Smooth muscle cell (in vitro differentiated cells): ENCODE results near the gene C1orf216. TPM values are rescaled to one million over a fixed set of nuclear protein-coding genes. Genes with fewer than 3 reads are reported as not detected.

Experiments
- DNase-seq: peaks from one replicate; lab custom pipeline; 2025; ENCODE audit not compliant: unreplicated experiment; lab: John Stamatoyannopoulos, UW
- H2AFZ ChIP-seq: fragments of 200-600 bp; sonication (generic); 2 replicates; pipeline ENCODE4 v1.6.0; 2016; ENCODE audit warnings: antibody characterized with exemption, low read depth, mild to moderate bottlenecking
- H3F3A ChIP-seq: fragments of 200-600 bp; sonication (generic); 2 replicates; pipeline ENCODE4 v1.6.0; 2017; ENCODE audit warnings: antibody characterized with exemption, low read depth
- H3K27ac ChIP-seq: fragments of 200-600 bp; sonication (generic); 2 replicates; pipeline ENCODE4 v1.5.1; 2016; ENCODE audit warnings: low read depth, mild to moderate bottlenecking
- H3K27me3 ChIP-seq: fragments of 200-600 bp; sonication (generic); 2 replicates; pipeline ENCODE4 v1.6.1; 2016; ENCODE audit warnings: low read depth, mild to moderate bottlenecking
- H3K36me3 ChIP-seq: fragments of 200-600 bp; sonication (generic); 2 replicates; pipeline ENCODE4 v1.5.1; 2016; ENCODE audit warnings: low read depth
- H3K4me1 ChIP-seq: fragments of 200-600 bp; sonication (generic); 2 replicates; pipeline ENCODE4 v1.5.1; 2016; ENCODE audit warnings: low read depth
- H3K4me2 ChIP-seq: fragments of 200-600 bp; sonication (generic); 2 replicates; pipeline ENCODE4 v1.6.0; 2016; ENCODE audit warnings: mild to moderate bottlenecking
- H3K4me3 ChIP-seq: fragments of 200-600 bp; sonication (generic); 2 replicates; pipeline ENCODE4 v1.5.1; 2016; ENCODE audit warnings: mild to moderate bottlenecking
- H3K79me2 ChIP-seq: fragments of 200-600 bp; sonication (generic); 2 replicates; pipeline ENCODE4 v1.6.0; 2016; ENCODE audit warnings: low read depth, mild to moderate bottlenecking
- H3K9ac ChIP-seq: fragments of 200-600 bp; sonication (generic); 2 replicates; pipeline ENCODE4 v1.6.0; 2016; ENCODE audit warnings: low read depth
- H3K9me3 ChIP-seq: fragments of 200-600 bp; sonication (generic); replicated peaks from 2 replicates; pipeline ENCODE4 v1.5.1; 2016; ENCODE audit warnings: low read depth
- H4K20me1 ChIP-seq: fragments of 200-600 bp; sonication (generic); 2 replicates; pipeline ENCODE4 v1.6.0; 2016; ENCODE audit warnings: low read depth
- whole genome bisulfite sequencing: methylation state at CpG from one replicate; pipeline ENCODE4 v1.1.7; 2016; ENCODE audit warnings: low lambda C conversion rate; 5-methylcytosine and 5-hydroxymethylcytosine counted together
- polyA plus RNA-seq: library from polyadenylated mRNA; unstranded; fragments of >200 nt; fragmentation: Nextera tagmentation; extraction: Ambion mirVana; gene quantifications from 2 replicates; pipeline ENCODE4 v1.2.1, GENCODE V29; 2016
- total RNA-seq: library from RNA; depleted of rRNA; stranded (reverse); fragments of >200 nt; gene quantifications from 2 replicates; pipeline ENCODE4 v1.2.3, GENCODE V29; 2014
- TF ChIP-seq, protein P1 (sequence below): fragments of 200-600 bp; sonication (generic); IDR thresholded peaks from 2 replicates; pipeline ENCODE4 v1.5.1; 2017; ENCODE audit warnings: borderline replicate concordance, mild to moderate bottlenecking, antibody characterized with exemption; ENCODE audit not compliant: insufficient read depth, poor library complexity, severe bottlenecking

The C1orf216 gene
- total and polyA plus RNA-seq, 2 experiments from 2014 or later = 7.5 to 9.4 TPM

DNA sequence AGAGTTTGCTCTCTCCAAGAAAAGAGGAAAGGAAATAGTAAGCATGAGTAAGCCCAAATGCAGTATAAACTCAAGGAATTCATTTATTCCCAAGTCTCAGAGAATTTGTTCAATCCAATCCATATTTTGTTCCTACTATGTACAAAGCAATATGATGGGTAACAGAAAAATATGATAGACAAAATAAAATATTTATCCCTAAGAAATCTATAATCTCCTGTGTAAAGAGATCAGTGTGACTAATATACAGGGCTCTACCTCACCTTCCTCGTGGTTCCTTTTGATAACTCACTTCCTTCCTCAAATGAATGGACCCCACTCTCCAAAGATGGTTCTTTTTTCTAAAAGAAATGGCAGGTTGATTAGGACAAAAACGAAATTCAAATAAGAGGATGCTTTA lies 43.5 kb upstream of the C1orf216 start:
- Histone ChIP-seq H3K27me3 (no peaks in the 10 kb centered on the region), H3F3A (no peaks in the 10 kb centered on the region), H2AFZ (no peak overlapping the region), H3K9ac (no peak overlapping the region), H3K27ac (no peak overlapping the region), H3K4me2 (no peak overlapping the region), H3K4me3 (no peak overlapping the region), H3K4me1 (no peaks in the 10 kb centered on the region), H4K20me1 (no peaks in the 10 kb centered on the region), H3K9me3 (no peaks in the 10 kb centered on the region), H3K36me3 (no peaks in the 10 kb centered on the region), H3K79me2 (peaks cover 6% of the 10 kb centered on the region)
- 93% methylated on average over 2 of the region's 2 CpGs for WGBS
- DNase-seq = no peak
- TF ChIP-seq, protein P1, sequence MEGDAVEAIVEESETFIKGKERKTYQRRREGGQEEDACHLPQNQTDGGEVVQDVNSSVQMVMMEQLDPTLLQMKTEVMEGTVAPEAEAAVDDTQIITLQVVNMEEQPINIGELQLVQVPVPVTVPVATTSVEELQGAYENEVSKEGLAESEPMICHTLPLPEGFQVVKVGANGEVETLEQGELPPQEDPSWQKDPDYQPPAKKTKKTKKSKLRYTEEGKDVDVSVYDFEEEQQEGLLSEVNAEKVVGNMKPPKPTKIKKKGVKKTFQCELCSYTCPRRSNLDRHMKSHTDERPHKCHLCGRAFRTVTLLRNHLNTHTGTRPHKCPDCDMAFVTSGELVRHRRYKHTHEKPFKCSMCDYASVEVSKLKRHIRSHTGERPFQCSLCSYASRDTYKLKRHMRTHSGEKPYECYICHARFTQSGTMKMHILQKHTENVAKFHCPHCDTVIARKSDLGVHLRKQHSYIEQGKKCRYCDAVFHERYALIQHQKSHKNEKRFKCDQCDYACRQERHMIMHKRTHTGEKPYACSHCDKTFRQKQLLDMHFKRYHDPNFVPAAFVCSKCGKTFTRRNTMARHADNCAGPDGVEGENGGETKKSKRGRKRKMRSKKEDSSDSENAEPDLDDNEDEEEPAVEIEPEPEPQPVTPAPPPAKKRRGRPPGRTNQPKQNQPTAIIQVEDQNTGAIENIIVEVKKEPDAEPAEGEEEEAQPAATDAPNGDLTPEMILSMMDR = no peak

DNA sequence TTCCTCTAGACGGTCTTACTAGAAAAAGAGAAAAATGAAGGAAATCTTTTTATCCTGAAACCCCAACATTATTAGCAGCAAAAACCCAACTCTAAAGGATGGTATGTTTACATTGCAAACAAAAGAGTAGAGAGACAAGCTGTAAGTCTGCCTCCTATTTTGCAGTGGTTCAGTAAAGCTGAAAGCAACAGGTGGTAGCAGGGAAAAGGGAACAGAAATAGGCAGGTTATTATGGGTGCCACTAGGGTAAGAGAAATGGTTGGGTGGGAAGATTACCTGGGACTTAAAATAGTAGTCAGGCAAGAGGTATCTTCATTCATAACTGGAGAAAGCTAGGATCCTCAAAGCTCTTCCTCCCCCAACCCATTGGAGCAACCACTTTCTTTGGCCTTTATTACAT lies 37.4 kb upstream of the C1orf216 start:
- Histone ChIP-seq H3K27ac (no peak overlapping the region), H3K79me2 (no peaks in the 10 kb centered on the region), H3K4me2 (no peak overlapping the region), H3K9ac (no peak overlapping the region), H3F3A (no peaks in the 10 kb centered on the region), H3K4me3 (no peak overlapping the region), H3K36me3 (no peaks in the 10 kb centered on the region), H3K9me3 (no peaks in the 10 kb centered on the region), H3K4me1 (no peaks in the 10 kb centered on the region), H2AFZ (no peak overlapping the region), H3K27me3 (no peaks in the 10 kb centered on the region), H4K20me1 (no peaks in the 10 kb centered on the region)
- TF ChIP-seq, protein P1 = no peak
- no peak for DNase-seq
- WGBS = 97% methylated on average over 1 of the region's 1 CpG

DNA sequence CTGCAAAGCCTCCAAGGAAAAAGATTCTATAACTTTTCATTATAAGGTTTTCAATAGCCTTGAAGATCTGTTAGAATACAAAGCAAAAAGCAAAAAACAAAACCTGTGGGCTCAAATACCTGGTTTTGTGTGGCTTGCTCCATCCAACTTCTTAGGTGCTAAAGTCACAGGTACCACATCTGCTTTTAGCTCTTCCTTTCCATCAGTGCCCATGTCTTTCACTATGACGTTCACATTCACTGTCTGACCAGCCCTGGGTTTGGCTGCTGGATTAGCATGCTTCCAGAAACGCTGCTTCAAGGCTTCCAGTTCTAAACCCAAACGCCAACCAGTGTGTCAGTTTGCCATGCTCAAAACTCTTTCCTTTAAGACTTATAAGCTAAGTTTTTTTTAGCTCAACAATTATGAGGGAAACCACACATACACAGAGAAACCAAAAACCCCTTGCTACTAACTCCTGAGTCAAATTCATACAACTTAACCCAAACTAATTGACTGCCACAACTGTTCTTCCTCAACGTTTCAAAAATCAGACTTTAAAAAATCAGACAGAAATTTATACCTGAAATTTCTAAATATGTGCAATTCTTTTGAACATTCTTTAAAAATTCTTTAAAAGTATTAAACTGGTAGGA lies 35.1 kb upstream of the C1orf216 start:
- Histone ChIP-seq H3K36me3 (no peaks in the 10 kb centered on the region), H3K9me3 (no peaks in the 10 kb centered on the region), H3K4me2 (no peak overlapping the region), H3K27ac (no peak overlapping the region), H3K79me2 (no peaks in the 10 kb centered on the region), H2AFZ (no peak overlapping the region), H3K9ac (no peak overlapping the region), H4K20me1 (no peaks in the 10 kb centered on the region), H3F3A (no peaks in the 10 kb centered on the region), H3K4me3 (no peak overlapping the region), H3K4me1 (no peaks in the 10 kb centered on the region), H3K27me3 (no peaks in the 10 kb centered on the region)
- WGBS = 94% methylated on average over 4 of the region's 4 CpGs
- no peak for DNase-seq
- TF ChIP-seq, protein P1 = no peak

DNA sequence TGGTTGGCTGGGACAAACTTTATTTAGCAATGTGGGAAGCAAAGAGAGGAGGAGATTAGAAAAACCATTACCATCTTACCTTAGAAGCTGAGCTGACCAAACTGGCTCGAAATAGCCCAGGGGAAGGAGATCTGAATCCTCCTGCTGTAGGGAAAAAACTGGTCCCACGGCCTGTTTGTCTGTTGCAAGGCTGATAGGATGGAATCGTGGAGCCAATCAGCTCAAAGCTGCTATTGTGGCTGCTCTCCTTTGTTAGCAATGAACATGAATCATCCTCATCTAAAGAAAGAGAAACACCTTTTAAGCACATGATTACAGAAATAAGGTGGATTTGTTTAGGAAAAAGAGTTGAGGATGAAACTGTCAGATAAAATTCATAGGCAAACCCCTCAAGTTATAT lies 29.6 kb upstream of the C1orf216 start:
- no peak overlapping the region for H3K4me3 ChIP-seq
- H3K4me2 ChIP-seq = no peak overlapping the region
- H3K9me3 ChIP-seq = no peaks in the 10 kb centered on the region
- no peaks in the 10 kb centered on the region for H3K27me3 ChIP-seq
- 63% methylated on average over 3 of the region's 3 CpGs for WGBS
- no peak overlapping the region for H3K9ac ChIP-seq
- H3F3A ChIP-seq = no peaks in the 10 kb centered on the region
- H4K20me1 ChIP-seq = no peaks in the 10 kb centered on the region
- H3K4me1 ChIP-seq = no peaks in the 10 kb centered on the region
- H3K36me3 ChIP-seq = no peaks in the 10 kb centered on the region
- H3K79me2 ChIP-seq = no peaks in the 10 kb centered on the region
- H3K27ac ChIP-seq = peak overlapping the region; percentile 32
- no peak for DNase-seq
- TF ChIP-seq, protein P1 = no peak
- H2AFZ ChIP-seq = no peak overlapping the region
